ENCODE results near the gene SP100. TPM values are rescaled to one million over a fixed set of nuclear protein-coding genes. Genes with fewer than 3 reads are reported as not detected.

Gene SP100
- total and polyA plus RNA-seq, 2 of the 13 experiments (the other 11 are each of a cell fraction or from before 2014, with no cell fraction given): 12.6 to 16.5 TPM

DNA sequence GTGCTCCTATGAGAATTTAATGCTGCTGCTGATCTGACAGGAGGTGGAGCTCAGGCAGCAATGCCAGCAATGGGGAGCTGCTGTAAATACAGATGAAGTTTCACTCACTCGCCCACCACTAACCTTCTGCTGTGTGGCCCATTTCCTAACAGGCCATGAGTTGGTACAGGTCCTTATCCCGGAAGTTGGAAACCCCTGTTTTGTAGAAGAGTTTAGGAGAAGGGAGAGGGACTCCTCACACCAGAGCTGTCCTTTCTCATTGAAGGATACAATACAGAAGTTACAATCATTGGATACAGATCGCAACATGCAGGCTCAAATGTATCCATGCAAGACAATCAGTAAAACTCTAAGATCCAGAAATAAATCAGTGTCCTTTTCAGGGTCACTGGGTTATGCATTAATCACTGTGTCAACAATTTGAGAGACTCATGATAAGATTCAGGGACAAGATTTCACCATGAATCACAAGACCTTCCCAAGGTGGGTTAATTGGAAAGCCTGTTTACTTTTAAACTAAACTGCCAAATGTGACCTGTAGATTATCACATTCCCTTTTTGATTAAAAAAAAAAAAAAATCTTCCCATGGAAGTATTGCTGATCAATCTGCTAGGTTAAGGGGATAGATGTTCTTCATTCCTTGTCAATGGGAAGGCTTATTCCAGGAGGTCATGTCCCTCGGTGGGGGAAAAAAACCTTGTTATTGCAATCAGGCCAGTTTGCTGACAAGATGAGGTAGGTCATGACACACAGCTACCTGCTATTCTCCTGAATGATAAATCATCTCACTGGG, 97.2 kb downstream of the SP100 start (continued):
- TF ChIP-seq FOXO4 (CRISPR knock-in tag; conservative IDR thresholded peaks at IDR 0.05) (0 out of 2 replicates have a peak, but pooled peaks have one; percentile 29), ZNF776 (CRISPR knock-in tag; IDR thresholded peaks at IDR 0.05) (no peak), STAT5B (CRISPR knock-in tag; IDR thresholded peaks at IDR 0.05) (no peak), ZXDC (CRISPR knock-in tag; IDR thresholded peaks at IDR 0.05) (no peak), ZNF335 (CRISPR knock-in tag; IDR thresholded peaks at IDR 0.05) (0 out of 2 replicates have a peak, but pooled peaks have one; percentile 40), ZNF513 (CRISPR knock-in tag; conservative IDR thresholded peaks at IDR 0.05) (no peak), ZNF609 (CRISPR knock-in tag; IDR thresholded peaks at IDR 0.05; ENCODE audit: borderline replicate concordance) (no peak)
- TF ChIP-seq, protein P1, sequence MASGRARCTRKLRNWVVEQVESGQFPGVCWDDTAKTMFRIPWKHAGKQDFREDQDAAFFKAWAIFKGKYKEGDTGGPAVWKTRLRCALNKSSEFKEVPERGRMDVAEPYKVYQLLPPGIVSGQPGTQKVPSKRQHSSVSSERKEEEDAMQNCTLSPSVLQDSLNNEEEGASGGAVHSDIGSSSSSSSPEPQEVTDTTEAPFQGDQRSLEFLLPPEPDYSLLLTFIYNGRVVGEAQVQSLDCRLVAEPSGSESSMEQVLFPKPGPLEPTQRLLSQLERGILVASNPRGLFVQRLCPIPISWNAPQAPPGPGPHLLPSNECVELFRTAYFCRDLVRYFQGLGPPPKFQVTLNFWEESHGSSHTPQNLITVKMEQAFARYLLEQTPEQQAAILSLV (CRISPR knock-in tag; IDR thresholded peaks at IDR 0.05; ENCODE audit: borderline replicate concordance): no peak
- TF ChIP-seq, protein P2, sequence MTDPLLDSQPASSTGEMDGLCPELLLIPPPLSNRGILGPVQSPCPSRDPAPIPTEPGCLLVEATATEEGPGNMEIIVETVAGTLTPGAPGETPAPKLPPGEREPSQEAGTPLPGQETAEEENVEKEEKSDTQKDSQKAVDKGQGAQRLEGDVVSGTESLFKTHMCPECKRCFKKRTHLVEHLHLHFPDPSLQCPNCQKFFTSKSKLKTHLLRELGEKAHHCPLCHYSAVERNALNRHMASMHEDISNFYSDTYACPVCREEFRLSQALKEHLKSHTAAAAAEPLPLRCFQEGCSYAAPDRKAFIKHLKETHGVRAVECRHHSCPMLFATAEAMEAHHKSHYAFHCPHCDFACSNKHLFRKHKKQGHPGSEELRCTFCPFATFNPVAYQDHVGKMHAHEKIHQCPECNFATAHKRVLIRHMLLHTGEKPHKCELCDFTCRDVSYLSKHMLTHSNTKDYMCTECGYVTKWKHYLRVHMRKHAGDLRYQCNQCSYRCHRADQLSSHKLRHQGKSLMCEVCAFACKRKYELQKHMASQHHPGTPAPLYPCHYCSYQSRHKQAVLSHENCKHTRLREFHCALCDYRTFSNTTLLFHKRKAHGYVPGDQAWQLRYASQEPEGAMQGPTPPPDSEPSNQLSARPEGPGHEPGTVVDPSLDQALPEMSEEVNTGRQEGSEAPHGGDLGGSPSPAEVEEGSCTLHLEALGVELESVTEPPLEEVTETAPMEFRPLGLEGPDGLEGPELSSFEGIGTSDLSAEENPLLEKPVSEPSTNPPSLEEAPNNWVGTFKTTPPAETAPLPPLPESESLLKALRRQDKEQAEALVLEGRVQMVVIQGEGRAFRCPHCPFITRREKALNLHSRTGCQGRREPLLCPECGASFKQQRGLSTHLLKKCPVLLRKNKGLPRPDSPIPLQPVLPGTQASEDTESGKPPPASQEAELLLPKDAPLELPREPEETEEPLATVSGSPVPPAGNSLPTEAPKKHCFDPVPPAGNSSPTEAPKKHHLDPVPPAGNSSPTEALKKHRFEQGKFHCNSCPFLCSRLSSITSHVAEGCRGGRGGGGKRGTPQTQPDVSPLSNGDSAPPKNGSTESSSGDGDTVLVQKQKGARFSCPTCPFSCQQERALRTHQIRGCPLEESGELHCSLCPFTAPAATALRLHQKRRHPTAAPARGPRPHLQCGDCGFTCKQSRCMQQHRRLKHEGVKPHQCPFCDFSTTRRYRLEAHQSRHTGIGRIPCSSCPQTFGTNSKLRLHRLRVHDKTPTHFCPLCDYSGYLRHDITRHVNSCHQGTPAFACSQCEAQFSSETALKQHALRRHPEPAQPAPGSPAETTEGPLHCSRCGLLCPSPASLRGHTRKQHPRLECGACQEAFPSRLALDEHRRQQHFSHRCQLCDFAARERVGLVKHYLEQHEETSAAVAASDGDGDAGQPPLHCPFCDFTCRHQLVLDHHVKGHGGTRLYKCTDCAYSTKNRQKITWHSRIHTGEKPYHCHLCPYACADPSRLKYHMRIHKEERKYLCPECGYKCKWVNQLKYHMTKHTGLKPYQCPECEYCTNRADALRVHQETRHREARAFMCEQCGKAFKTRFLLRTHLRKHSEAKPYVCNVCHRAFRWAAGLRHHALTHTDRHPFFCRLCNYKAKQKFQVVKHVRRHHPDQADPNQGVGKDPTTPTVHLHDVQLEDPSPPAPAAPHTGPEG (CRISPR knock-in tag; IDR thresholded peaks at IDR 0.05): 0 out of 2 replicates have a peak, but pooled peaks have one; percentile 52

Data from HepG2 (cell line).